Left lung (tissue), 10 donors: ENCODE data around the gene ERC2. TPM values are rescaled to one million over a fixed set of nuclear protein-coding genes. Genes with fewer than 3 reads are reported as not detected.

Source experiments
- ATAC-seq: fragments of 200-7000 bp; cut with Tn5 transposase; one replicate; pipeline ENCODE4 v1.9.1; 2020; ENCODE audit warnings: moderate library complexity
- DNase-seq, 4 donors: peaks; one replicate each; pipeline ENCODE4 v3.0.0-alpha.2; 2013 to 2020
- H3K27ac ChIP-seq, 2 donors: fragments of 200-600 bp; sonication (generic) in 1 of 2; one replicate each; pipeline versions ENCODE4 v1.5.0 to v1.8.0; 2020 to 2021
- H3K27me3 ChIP-seq, 2 donors: fragments of 200-600 bp; sonication (generic) in 1 of 2; one replicate each; pipeline versions ENCODE4 v1.5.0 to v1.8.0; 2020 to 2021
- H3K36me3 ChIP-seq, 2 donors: fragments of 200-600 bp; sonication (generic) in 1 of 2; one replicate each; pipeline versions ENCODE4 v1.5.0 to v1.8.0; 2020 to 2021
- H3K4me1 ChIP-seq, 2 donors: fragments of 200-600 bp; one replicate each; pipeline ENCODE4 v1.8.0; 2021
- H3K4me3 ChIP-seq, 2 donors: fragments of 200-600 bp; sonication (generic) in 1 of 2; one replicate each; pipeline versions ENCODE4 v1.5.0 to v1.8.0; 2020 to 2021; ENCODE audit warnings: mild to moderate bottlenecking in 1 of 2
- H3K9me3 ChIP-seq, 2 donors: fragments of 200-600 bp; sonication (generic) in 1 of 2; one replicate each; pipeline versions ENCODE4 v1.5.0 to v1.8.0; 2020 to 2021
- CTCF ChIP-seq, 2 donors: fragments of 200-600 bp; sonication (generic) in 1 of 2; IDR thresholded peaks; one replicate each; pipeline versions ENCODE4 v1.5.0 to v1.8.0; 2021; ENCODE audit warnings: antibody characterized with exemption in 2 of 2
- intact Hi-C, 2 donors: fragments of 100-400 bp; cut with DNase I; formaldehyde crosslinking; loops; one replicate each; pipeline versions ENCODE4 v1.11.2 to v1.14.2; 2022
- polyA plus RNA-seq, 6 donors: library from polyadenylated mRNA; unstranded; fragments of 120-200 nt; gene quantifications; one replicate each; pipeline ENCODE4 v1.2.1, GENCODE V29; 2013; ENCODE audit not compliant: insufficient read length in 6 of 6
- total RNA-seq, 2 donors: library from RNA; stranded (reverse); fragmentation: NEBNext Ultra II Directional; extraction: Animal tissue kit (Norgen Biotek cat#: 25700); gene quantifications; one replicate each; pipeline ENCODE4 v1.2.1, GENCODE V29; 2021
- donor health status: DM: no; HTN: yes; CAD: no.
- donor health status: DM: no; HTN: no; CAD: no.

ERC2 gene
- total and polyA plus RNA-seq, 8 donors = 1.6 to 3.3 (median 2.1) TPM

DNA sequence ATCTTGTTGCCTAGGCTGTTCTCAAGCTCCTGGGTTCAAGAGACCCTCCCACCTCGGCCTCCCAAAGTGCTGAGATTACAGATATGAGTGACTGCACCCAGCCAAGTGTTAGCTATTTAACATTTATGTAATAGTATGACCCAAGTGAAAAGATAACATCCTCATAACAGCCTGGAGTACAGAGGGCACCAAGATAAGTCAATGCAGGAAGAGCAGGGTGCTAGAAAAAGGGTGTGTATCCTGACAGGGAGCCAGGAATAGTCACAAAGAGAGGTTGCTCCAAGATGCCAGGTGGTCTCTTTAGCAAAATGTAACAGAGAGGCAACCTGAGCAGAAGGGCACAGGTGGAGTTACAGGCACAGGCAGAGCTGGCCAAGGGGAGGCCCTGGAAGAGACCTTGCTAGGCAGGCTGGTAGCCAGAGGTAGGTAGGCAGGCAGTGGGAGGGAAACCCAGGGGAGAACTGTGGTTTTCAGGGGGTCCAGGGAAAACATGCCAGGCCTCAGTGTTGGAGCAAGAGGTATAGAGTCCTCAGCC lies 277.4 kb downstream of the ERC2 start:
- Histone ChIP-seq H3K36me3 (no peaks in the 10 kb centered on the region), H3K9me3 (no peaks in the 10 kb centered on the region), H3K4me1 (no peaks in the 10 kb centered on the region), H3K4me3 (no peak overlapping the region), H3K27ac (no peak overlapping the region), H3K27me3 (no peaks in the 10 kb centered on the region)
- ATAC-seq (no peak), DNase-seq (no peak)
- no peak for TF ChIP-seq CTCF (IDR thresholded peaks at IDR 0.05)
- intact Hi-C loops = no loop called here

DNA sequence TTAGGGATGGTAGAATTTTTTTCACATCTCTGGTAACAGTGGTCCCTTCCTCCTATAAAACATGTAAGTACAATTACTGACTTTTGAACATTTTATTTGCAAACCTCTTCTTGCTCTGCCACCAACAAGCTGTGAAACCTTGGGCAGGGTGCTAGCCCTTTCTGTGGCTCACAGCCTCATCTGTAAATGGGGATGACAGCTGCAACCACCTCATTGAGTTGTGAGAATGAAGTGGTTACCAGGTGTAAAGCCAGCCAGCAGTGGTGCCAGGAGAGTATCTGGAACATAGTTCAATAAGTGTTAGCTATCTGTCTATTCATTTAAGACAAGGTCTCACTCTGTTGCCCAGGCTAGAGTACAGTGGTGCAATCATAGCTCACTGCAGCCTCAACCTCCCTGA lies 278.1 kb downstream of the ERC2 start:
- no peak for TF ChIP-seq CTCF (IDR thresholded peaks at IDR 0.05)
- Histone ChIP-seq H3K27me3 (no peaks in the 10 kb centered on the region), H3K27ac (no peak overlapping the region), H3K4me3 (no peak overlapping the region), H3K4me1 (no peaks in the 10 kb centered on the region), H3K36me3 (no peaks in the 10 kb centered on the region), H3K9me3 (no peaks in the 10 kb centered on the region)
- ATAC-seq (no peak), DNase-seq (no peak)
- intact Hi-C loops = no loop called here

DNA sequence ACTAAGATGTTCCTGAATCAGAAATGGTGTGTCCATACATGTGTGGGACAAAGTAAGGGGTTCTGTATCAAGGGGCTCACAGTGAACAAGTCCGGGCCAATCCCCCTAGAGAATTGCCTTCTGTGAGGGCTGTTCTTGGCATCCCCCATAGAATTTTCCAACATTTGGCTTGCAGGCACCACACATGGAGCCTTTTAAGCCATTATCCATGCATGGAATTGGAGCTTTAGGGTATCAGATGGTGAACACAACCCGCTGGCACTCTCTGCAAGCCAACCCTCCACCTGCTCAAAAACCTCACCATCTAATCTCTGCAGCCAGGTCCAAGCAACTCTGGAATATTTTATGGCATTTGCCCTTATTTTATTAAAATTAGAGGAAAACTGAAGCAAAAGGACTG lies 278.7 kb downstream of the ERC2 start:
- no peak for TF ChIP-seq CTCF (IDR thresholded peaks at IDR 0.05)
- no peaks in the 10 kb centered on the region for H3K36me3 ChIP-seq
- no peak for DNase-seq
- no peak for ATAC-seq
- H3K9me3 ChIP-seq = no peaks in the 10 kb centered on the region
- intact Hi-C loops = no loop called here
- no peak overlapping the region for H3K4me3 ChIP-seq
- no peak overlapping the region for H3K27ac ChIP-seq
- H3K4me1 ChIP-seq = no peaks in the 10 kb centered on the region
- no peaks in the 10 kb centered on the region for H3K27me3 ChIP-seq

DNA sequence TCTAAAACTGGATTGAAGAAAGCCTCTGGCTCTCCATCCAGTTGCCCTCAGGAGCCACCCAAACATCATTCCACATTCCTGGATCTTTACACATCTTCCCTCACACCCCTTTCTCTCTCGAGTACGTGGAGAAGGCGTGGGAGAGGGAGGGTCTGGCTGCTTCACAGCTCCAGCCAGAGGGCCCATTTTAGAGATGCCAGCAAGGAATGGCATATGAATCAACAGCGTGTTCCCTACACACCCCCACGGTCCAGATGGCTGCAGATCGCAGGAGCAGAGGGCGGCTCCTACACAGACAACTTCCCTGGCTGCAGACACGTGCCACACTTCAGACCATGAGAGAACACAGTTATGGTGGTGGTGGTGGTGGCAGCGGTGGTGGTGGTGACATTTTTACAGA lies 280.1 kb downstream of the ERC2 start:
- intact Hi-C loops = no loop called here
- no peak overlapping the region for H3K4me3 ChIP-seq
- H3K4me1 ChIP-seq = no peaks in the 10 kb centered on the region
- H3K27me3 ChIP-seq = no peaks in the 10 kb centered on the region
- H3K9me3 ChIP-seq = no peaks in the 10 kb centered on the region
- DNase-seq = no peak
- no peak for ATAC-seq
- no peaks in the 10 kb centered on the region for H3K36me3 ChIP-seq
- no peak overlapping the region for H3K27ac ChIP-seq
- TF ChIP-seq CTCF (IDR thresholded peaks at IDR 0.05) = no peak

DNA sequence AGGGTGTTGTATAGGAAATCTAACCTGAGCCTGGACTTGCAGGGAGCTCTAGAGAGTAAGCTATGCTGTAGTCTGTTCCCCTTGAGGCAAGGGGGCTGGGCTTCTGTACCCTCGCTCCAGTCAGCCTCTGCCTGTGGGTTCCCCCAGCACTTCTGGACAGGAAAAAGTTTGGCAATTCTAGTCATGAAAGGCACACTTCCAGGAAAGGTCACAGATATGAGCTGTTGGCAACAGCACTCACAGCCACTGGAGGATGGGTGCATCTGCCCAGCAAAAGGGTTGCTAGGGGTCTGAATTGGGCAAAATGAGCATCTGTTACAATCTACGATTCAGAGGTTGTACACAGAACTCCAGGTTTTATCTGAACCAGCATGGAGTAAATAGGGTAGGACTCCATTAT lies 281.2 kb downstream of the ERC2 start:
- TF ChIP-seq CTCF (IDR thresholded peaks at IDR 0.05) = no peak
- DNase-seq = no peak
- Histone ChIP-seq H3K4me3 (no peak overlapping the region), H3K9me3 (no peaks in the 10 kb centered on the region), H3K4me1 (no peaks in the 10 kb centered on the region), H3K27me3 (no peaks in the 10 kb centered on the region), H3K36me3 (no peaks in the 10 kb centered on the region), H3K27ac (no peak overlapping the region)
- intact Hi-C loops = no loop called here
- no peak for ATAC-seq
